Stimulated activated naive CD4-positive, alpha-beta T cell treated with Interleukin-2 at 50 U/mL for 16 hours (primary cell): ENCODE measurements around the gene KRT75.

Experiments used
- DNase-seq: peaks from one replicate; lab custom pipeline; 2025; lab: John Stamatoyannopoulos, UW

Gene KRT75

GRCh38 chr12:52439845-52440244 lies 5.7 kb upstream of the KRT75 start:
- no peak for DNase-seq

DNA sequence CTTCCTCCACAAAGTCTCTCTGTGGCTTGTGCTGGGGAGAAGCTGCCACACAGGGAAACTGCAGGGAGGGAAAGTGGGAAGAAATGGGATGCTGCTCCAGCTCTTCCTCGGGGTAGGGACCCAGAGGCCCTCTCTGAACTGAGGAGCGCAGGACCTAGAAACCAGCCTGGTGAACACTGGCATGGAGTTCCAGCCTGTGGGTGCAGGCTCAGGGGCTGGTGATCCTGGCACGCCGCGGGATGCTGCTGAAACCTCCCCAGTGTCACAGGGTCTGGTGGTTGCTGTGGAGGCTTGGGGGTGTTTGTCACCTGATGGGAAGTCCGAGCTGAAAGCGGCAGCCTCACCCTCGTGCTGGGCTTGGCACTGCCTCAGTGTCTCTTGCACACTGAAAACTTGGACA lies 5.2 kb upstream of the KRT75 start:
- DNase-seq = no peak

GRCh38 chr12:52438305-52439301 lies 4.4 kb upstream of the KRT75 start:
- DNase-seq = no peak

DNA sequence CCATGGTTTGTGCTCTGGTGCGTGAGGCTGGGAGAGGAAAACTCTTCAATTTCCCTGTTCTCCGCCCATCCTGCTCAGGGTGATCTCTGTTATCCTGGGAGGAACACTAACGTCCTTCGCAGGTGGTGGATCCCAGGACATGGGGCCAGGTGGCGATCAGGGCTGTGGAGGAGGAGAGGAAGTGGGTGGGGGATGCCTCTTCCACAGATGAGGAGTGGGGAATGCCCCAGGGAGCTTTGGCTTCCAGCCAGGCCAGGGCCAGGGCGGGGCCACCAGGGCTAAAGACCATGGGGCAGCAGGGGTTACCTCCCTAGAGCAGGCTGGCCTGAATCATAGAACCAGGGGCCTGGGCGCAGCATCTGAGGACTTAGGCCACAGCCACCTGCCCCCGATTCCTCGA lies 3.3 kb upstream of the KRT75 start:
- no peak for DNase-seq

DNA sequence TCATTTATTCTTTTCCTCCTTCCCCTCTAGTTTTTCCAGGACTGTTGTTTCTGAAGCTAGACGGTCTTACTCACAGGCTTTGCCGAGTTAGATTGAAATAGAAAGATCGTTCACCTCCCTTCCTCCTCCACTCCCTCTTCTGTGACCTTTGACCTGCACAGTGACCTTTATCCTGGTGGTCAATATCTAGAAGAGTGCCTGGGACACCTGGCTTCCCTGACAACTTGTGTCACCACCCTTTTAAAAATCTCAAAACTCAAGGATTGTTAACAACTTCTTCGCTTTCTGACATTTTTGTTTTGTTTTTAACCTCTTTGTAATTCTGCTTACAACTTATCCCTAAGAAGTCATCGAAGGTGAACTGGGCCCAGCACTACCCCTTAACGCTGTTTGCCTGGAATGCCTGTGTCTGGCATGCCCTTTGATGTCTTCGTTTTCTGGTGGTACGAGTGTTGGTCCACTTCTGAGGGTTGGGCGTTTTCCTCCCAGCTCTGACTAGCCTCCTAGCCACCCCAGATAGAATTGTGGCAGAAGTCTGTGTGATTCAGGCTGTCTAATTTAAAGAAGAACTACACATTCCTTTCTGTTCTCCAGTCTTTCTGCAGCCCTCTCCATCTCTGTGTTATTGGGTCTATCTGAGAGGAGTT lies 2.8 kb upstream of the KRT75 start:
- DNase-seq = no peak

DNA sequence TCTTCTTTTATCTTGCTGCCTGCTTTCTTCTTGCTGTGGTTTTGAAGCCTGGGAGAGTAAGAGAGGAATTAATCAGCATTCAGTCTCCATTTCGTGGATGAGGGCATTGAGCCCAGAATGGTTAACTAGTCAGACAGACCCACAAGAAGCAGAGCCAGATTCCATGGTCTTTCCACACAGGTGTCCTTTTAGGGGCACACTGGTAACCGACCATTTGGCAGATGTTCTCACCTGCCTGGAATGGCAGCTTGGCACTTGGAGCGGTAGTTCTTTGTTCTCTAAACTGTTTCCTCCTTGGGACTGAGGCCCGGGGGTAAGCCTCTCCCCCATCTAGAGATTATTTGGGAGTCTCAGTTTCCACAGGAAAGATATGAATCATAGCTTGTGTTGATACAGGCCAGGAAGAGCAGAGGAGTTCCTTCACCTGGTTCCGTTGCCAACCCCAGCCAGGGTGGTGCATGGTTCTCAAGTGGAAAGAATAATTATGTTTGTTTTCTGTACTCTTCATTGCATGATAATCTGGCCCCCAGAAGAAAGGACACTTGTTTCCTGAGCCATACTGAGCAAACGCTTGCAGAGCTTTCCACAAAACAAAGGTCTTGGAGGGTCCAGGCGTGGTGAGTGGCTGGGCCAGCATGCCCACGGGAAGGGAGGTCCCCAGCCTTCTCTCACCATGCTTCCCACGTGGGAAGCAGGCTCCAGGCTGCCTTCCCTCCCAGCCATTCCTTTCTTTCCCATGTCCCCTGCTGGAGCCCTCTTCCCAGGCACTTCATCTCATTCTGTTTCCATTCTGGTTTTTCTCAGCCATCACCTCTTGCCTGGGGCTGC lies 2.0 kb upstream of the KRT75 start:
- DNase-seq = no peak

- no peak for DNase-seq
These were observed 1.5 kb upstream of the KRT75 start for GRCh38 chr12:52435659-52435999.

DNA sequence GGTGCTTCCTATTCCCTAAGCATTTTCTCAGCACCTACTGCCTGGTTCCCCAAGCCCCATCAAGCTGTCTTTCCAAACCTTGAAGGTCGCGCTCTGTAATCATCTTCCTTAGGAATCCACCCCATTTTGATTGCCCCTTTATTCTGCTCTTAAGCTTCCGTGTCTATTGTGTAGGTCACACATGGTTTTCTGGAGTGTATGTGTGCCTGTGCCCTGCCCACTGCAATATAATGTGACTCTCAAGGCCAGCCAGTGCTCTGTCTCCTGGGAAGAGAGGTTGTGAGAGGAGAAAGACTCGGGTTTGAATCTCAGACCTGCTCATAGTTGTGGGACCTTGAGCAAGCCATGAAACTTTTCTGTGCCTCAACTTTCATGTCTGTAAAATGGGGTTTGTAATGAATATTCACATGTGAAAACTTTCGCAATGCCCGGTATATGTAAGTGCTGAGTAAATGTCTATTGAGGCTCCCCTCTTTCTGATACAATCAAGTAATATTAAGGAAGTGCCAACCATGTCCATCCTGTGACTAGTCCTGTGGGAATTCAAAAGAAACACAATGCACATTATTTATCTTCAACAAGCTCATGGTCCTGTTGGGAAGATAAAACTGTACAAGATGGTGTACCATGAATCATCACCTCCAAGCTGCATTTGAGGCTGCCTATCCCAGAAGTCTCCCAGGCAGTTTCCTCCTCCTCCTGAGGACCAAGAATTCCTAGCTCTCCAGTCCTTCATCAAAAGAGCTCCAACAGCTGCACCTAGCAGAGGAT lies 774 bp upstream of the KRT75 start:
- DNase-seq = no peak

DNA sequence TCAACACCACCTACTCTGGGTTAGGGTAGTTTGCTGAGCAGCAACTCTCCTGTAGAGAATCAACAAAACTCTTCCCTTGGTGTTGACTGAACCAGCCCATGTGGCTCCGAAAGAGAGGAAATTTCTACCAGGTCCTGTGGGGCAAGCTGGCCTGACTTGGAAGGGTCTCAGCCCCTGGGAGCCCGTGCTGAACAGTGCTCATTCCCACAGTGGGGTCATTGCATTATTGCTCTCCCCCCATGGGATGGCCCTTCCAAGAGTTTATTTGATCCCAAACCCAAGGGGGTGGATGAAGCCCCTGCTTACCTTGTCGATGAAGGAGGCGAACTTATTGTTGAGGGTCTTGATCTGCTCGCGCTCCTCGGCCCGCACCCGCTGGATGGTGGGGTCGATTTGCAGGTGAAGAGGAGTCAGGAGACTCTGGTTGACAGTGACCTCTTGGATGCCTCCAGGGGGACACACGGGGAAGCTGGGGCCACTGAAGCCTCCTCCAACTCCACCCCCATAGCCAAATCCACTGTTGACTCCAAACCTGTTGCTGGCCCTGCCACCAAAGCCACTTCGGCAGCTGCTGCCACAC lies 580 bp downstream of the KRT75 start:
- DNase-seq = no peak

DNA sequence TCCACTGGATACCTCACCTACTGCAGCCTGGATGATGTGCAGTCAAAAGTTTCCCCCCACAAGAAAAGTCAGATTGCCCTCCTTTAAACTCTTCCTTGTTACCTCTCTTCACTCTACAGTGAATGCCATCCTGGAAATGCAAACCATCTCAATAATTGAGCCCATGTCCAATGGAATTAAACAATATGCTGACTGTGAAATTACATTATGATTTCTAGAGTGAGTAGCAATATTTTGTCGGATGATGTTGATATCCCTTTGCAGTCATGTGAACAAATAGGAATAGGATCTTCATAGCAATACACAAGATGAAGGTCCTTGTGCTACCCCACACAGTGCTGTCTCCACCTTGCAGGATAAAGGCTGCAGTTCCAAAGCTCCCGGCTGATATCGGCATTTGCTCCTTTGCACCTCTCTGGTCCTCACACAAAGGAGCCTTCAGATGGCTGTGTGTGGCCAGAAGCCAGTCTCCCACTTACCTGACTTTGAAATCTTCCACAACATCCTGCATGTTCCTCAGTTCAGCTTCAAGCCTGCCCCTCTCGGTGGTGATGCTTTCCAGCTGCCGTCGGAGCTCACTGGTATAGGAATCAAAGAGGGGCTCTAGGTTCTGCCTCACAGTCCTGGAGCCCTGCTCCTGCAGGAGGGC lies 1.5 kb downstream of the KRT75 start:
- no peak for DNase-seq

DNA sequence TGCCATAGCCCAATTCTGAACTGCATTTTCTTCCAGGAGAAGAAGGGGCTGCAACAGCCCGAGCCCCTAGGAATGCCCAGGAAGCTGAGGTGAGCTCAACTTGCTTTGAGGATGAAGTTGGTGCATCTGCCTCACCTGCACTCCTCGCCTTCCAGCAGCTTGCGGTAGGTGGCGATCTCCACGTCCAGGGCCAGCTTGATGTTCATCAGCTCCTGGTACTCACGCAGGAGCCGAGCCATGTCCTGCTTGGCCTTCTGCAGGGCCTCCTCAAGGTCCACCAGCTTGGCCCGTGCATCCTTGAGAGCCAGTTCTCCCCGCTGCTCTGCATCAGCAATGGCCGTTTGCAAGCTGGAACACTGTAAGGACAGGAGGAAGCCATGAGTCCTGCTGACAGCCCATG lies 6.0 kb downstream of the KRT75 start:
- DNase-seq = no peak

- DNase-seq = no peak
These were observed 7.1 kb downstream of the KRT75 start for GRCh38 chr12:52427083-52427482.

DNA sequence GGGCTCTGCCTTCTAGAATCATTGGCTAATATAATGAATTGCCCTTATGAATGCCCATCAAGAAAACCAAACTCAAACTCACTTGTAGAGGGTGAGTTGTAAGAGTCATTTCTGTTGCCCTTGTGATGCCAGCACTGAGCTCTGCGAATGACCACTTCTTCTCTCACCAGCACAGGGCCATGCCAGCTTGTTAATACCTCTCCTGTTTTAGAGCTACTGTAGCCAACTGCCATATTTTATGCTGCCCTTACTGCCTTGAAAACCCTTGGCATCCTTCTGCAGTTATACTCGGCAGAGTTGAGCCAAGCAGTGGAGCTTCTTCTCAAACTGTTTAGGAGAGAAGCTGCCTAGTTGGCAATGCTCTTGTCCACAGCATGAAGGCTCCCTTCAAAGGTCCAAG lies 8.1 kb downstream of the KRT75 start:
- DNase-seq = no peak

GRCh38 chr12:52425466-52425865 lies 8.7 kb downstream of the KRT75 start:
- no peak for DNase-seq

GRCh38 chr12:52423661-52424500 lies 10.3 kb downstream of the KRT75 start:
- no peak for DNase-seq

- DNase-seq = no peak
These were observed 11.1 kb downstream of the KRT75 start for GRCh38 chr12:52423035-52423434.

GRCh38 chr12:52419656-52420055 lies 14.5 kb downstream of the KRT75 start:
- no peak for DNase-seq

DNA sequence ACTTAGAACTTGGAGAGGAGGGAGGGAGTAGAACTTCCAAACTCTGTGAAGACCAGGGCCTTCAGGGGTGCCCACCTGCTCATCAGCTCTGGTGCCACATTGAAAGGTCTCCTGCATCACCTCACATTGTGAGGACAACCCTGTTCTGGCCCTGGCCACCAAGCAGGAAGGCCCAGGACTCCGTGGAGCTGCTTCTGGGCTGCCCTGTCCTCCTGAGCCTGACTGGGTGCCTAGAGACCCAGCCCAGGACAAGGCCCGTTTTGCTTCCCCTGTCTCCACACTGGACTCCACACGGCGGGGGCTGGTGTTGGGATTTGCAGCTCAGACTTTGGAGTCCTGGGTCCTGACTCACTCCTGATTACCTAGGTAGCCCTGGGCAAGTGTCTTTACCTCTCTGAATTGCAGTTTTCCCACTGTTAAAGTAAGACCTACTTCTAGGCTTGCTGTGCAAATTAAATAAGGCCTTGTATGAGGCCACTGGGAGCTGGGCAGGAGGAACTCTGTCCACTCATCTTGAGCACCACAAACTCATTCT lies 15.5 kb downstream of the KRT75 start:
- no peak for DNase-seq

DNA sequence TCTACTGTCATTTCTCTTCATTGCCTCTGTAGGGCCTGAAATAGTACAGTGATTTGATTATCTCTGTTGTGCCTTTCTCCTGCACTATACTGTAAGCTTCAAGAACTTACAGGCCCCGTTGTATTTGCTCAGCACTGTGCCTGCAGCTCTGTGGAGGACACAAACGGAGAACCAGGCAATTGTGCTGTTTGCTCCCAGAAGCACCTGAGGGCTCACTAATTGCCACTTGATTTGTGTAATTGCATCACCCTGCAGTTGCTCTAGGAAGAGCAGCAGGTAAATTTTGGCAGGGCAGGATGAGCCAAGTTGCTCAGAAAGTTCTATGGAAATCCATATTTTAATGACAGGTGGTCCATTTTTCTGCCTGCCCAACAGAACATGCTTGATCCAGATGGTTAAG lies 16.4 kb downstream of the KRT75 start:
- no peak for DNase-seq

- DNase-seq = no peak
These were observed 17.4 kb downstream of the KRT75 start for GRCh38 chr12:52416795-52417194.
